Measurements from ENCODE around the gene ZSCAN9.

ZSCAN9 gene

DNA sequence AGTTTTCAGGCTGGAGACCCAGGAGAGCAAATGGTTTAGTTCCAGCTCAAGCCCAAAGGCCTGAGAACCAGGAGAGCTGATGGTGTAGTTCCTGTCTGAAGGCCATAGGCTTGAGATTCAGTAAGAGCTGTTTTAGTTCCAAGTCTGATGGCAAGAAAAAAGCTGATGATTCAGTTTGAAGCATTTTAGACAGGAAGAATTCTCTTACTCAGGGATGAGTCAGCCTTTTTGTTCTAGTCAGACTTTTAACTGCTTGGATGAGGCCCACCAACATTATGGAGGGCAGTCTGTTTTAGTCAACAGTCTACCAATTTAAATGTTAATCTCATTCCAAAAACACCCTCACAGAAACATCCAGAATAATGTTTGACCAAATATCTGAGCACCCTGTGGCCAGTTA is 44.4 kb downstream of the ZSCAN9 start:
- DNase-seq: no peak

DNA sequence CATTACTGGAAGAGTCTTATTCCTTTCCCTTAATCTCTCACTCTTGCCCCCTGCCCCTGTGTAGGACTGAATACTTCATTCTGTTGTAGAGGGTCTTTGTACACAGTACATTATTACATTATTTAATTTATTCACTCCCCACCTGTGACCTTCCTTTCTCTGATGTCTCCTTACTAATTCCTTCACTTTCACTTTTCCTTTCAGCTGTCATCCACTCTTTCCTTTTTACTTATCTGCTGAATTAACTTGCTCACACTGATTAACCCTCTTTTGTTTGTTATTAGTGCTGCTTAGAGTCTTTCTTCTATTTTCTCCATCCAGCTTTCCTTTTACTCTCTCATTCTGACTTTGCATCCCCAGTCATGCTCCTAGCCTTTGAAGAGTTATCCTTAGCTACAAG is 49.8 kb downstream of the ZSCAN9 start:
- no peak for DNase-seq

GRCh38 chr6:28277746-28278145 is 52.7 kb downstream of the ZSCAN9 start:
- no peak for DNase-seq

- DNase-seq: no peak
Observed at GRCh38 chr6:28280595-28281287, 55.7 kb downstream of the ZSCAN9 start.

GRCh38 chr6:28281288-28282064 is 56.4 kb downstream of the ZSCAN9 start, which contains the start of gene PGBD1:
TSS of gene PGBD1 (plus strand) at chr6:28281572. CDS start at chr6:28283814, 2,242 bp downstream.
- peak; percentile 59 for DNase-seq

DNA sequence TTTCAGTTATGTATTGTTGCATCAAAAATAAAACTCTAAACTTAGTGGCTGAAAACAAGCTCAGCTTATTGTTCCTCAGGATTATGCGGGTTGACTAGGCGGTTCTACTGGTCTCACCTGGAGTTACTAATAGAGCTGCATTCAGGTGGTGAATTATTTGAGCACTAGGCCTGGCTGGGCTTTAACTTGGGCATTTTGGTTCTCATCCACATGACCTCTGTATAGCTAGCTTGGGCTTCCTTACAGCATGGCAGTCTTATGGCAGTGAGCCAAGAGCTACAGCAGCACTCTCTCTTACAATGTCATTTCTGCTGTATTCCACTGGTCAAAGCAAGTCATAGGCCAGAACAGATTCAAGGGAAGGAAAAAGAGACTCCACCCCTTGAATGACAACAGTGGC is 57.9 kb downstream of the ZSCAN9 start:
- DNase-seq: no peak
